NCI-H446 treated with DMSO at 0.1 percent for 48 hours (cell line): ENCODE measurements around the gene MCAT.

Experiments used
- DNase-seq: peaks from one replicate; lab custom pipeline; 2025; lab: John Stamatoyannopoulos, UW

Gene MCAT

GRCh38 chr22:43090130-43090789, 52.9 kb downstream of the MCAT start:
- DNase-seq, result peak; percentile 79

- peak; percentile 72 for DNase-seq
Observed at GRCh38 chr22:43088984-43089717, 54.0 kb downstream of the MCAT start, which contains the start of gene TTLL1. TSS of gene TTLL1 (minus strand) at chr22:43089391. CDS start at chr22:43075586, 13,805 bp downstream.

- DNase-seq, result no peak
Observed at GRCh38 chr22:43088627-43088983, 54.6 kb downstream of the MCAT start.

- no peak for DNase-seq
Observed at GRCh38 chr22:43085658-43086606, 57.3 kb downstream of the MCAT start.
